Left lobe of liver (tissue), 2 donors: Measurements from ENCODE around the gene GLI3. TPM values are rescaled to one million over a fixed set of nuclear protein-coding genes. Genes with fewer than 3 reads are reported as not detected.

Experiments
- ATAC-seq: fragments of 200-7000 bp; cut with Tn5 transposase; one replicate; pipeline ENCODE4 v1.9.1; 2020; ENCODE audit warnings: mild to moderate bottlenecking, moderate library complexity
- DNase-seq: peaks from one replicate; pipeline ENCODE4 v3.0.0-alpha.2; 2020; ENCODE audit warnings: low spot score
- total RNA-seq: library from RNA; stranded (reverse); gene quantifications from one replicate; pipeline ENCODE4 v1.2.1, GENCODE V29; 2021
- donor health status: DM: no; HTN: no; CAD: no; lungs with moderate emphysema.
- donor health status: DM: no; HTN: yes; CAD: no.

GLI3 gene
- total RNA-seq, 1 donor from 2014 or later, result 0.88 TPM

DNA sequence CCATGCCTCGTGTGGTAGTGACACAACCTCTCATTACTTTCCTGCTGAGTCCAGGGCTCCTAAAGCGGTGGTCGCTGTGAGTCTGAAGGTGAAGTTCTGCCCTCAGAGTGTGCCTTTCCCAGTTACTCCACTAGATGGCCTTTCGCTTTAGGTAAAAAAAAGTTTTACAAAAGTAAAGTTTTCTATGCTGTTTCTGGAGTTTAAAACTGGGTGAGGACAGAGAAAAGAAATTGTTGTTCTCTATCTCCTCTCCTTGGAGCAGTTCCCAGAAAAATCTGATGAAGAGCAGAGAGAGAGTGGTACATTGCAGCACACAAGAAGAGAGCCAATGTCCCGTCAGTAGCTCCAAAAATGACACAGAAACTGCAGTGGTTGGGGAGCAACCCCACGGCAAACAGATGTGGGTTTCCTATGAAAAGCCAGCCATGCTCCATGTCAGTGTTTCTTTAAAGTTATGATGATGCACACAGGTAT lies 257.1 kb downstream of the GLI3 start:
- peak; percentile 49 for ATAC-seq
- no peak for DNase-seq

DNA sequence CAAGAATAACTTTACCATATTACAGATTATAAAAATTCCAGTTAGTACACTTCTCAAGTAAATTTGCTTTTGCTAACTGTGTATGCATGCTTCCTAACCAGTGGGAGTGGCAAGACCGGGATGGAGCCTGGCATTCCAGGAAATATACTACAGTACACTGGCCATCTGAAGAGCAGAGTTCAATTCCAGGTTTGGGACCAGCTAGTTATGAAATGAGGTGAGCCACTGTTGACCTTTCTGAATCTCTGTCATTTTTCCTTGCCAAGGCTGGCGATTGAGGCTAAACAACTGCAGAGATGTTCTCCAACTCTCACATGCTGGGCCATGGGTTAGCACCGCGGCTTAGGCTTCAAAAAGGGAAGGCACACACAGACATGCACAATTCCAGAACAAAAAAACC lies 258.2 kb downstream of the GLI3 start:
- DNase-seq (no peak), ATAC-seq (peak; percentile 63)

DNA sequence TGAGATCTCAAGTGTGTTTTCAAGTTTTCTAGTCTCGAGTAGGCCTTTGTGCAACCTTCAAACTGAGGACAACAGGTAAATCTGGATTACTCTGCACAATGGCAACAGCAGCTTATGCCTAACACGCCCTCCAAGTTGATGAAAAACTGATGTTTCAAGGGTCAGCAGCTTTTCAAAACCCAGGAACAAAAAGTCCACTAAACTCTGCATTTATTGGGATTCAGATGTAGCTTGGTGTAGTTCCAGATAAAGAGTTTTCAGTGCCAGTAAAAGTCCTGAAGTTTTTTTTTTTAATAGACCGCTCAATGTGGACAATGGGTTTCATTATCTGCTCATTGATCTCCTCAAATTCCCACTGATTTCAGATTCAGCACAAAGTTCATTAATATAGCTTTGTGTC lies 259.3 kb downstream of the GLI3 start:
- DNase-seq, result no peak
- no peak for ATAC-seq

GRCh38 chr7:41977151-41977651 lies 259.8 kb downstream of the GLI3 start:
- DNase-seq (no peak), ATAC-seq (peak; percentile 79)

DNA sequence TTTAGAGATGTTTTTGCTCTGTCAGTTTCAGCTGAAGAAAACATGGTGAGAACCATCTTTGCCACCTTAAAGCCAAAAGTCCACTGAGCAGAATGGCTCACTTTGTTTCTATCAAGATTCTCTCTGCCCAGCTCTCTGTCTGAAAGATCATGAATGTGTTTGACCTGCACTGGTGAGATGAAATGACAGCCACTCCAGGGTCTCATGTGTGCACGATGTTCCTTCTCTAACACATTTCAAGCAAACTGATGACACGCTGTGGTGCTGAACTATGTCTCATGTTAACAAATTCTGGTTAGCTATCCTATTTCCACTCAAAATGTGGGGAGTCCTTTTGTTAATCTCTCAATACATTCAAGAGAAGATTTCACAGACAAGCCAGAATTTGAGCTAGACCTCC lies 260.6 kb downstream of the GLI3 start:
- DNase-seq, result no peak
- no peak for ATAC-seq

DNA sequence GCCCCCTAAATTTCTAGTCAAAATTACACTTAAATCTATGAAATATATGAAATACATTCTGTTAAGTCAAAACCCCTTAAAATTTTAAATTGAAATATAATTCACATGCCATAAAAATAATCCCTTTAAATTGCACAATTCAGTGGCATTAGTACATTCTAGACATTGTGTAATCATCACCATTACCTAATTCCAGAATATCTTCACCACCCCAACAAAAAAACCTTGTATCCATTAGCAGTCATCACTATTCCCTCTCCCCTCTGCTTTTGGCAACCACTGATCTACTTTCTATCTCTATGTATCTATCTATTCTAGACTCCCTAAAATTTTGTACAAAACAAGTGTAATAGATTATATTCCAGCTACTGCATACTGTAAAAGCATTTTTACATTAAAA lies 261.2 kb downstream of the GLI3 start:
- ATAC-seq, result no peak
- no peak for DNase-seq

GRCh38 chr7:41974870-41975557 lies 262.0 kb downstream of the GLI3 start:
- ATAC-seq, result no peak

GRCh38 chr7:41973202-41973730 lies 263.7 kb downstream of the GLI3 start:
- DNase-seq (no peak), ATAC-seq (no peak)

More at GRCh38 chr7:41974870-41975557, 262.0 kb downstream of the GLI3 start:
- DNase-seq, result no peak

GRCh38 chr7:41972776-41973175 lies 264.2 kb downstream of the GLI3 start:
- DNase-seq (no peak), ATAC-seq (no peak)

- ATAC-seq (no peak), DNase-seq (no peak)
Observed at GRCh38 chr7:41972270-41972669, 264.7 kb downstream of the GLI3 start.

- no peak for ATAC-seq
- no peak for DNase-seq
Observed at GRCh38 chr7:41971640-41972187, 265.3 kb downstream of the GLI3 start.

- DNase-seq (no peak), ATAC-seq (no peak)
Observed at GRCh38 chr7:41970941-41971340, 266.1 kb downstream of the GLI3 start.

DNA sequence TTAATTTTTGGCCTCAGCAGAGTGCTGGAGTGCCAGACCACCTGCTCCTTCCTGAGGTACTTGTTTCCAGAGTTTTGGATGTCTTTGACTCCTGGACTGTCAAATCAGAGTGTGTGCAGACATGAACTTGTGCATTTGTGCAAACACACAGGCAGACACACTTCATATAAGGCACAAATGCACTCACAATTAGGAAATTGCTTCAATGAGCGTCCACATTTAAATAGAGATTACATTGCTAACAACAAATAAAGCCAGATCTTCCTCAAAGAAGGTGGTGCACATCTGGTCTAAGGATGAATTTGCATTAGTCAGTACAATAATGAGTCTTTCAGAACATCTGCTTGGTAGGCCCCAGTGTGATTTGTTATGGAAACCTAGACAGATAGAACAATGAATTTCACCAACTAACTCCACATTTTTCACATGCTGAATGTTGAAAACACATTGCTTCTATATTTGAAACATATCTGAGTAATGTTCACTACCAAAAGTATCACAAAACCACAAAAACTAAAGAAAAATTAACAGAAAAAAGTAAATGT lies 267.4 kb downstream of the GLI3 start:
- ATAC-seq, result no peak
- DNase-seq, result no peak

DNA sequence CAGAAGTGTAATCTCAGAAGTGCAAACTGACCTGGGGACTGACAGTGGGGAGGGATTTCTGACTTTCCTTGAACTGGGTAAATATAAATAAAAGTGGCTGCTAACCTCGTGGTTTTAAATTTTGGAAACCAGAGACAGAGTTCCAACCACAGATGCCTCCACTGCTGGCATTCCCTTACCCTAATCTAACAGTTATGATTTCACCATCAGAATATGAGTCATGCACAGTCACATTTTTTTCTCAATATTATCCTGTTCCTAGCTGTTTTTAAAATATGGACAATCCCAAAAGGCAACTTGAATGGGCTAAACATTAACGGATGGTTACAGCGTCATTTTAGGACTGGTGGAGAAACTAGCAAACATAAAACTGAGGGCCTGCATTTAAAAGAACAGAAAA lies 269.9 kb downstream of the GLI3 start:
- DNase-seq, result no peak
- ATAC-seq, result no peak

- DNase-seq, result no peak
- ATAC-seq, result no peak
Observed at GRCh38 chr7:41965951-41966505, 271.0 kb downstream of the GLI3 start.

- DNase-seq, result no peak
- ATAC-seq, result no peak
Observed at GRCh38 chr7:41964849-41965745, 271.9 kb downstream of the GLI3 start.

GRCh38 chr7:41964183-41964753 lies 272.7 kb downstream of the GLI3 start:
- ATAC-seq, result no peak
- no peak for DNase-seq

- ATAC-seq, result no peak
Observed at GRCh38 chr7:41956705-41957104, 280.3 kb downstream of the GLI3 start.

GRCh38 chr7:41955893-41956675 lies 280.9 kb downstream of the GLI3 start:
- peak; percentile 66 for DNase-seq
- peak; percentile 76 for ATAC-seq

More at GRCh38 chr7:41956705-41957104, 280.3 kb downstream of the GLI3 start:
- no peak for DNase-seq
